ENCODE results near the gene CCL3.
A peak's percentile ranks its signal among the peaks of the same experiment; 100 is the strongest.
"Not testable (repeated sequence)": the region's sequence is repeated elsewhere in the genome, so short reads cannot be mapped to it uniquely, and the experiment has no call there.

Gene CCL3

GRCh38 chr17:36127199-36127893 lies 37.4 kb upstream of the CCL3 start:
- TF ChIP-seq CTCF (IDR thresholded peaks at IDR 0.05; ENCODE audit: low read depth, low read length) = no peak
- in situ Hi-C loops (cut with HindIII; ENCODE audit: low sequenced_read_pairs) = no loop called here
- H3K4me3 ChIP-seq (ENCODE audit: low read depth, low read length) = no peak overlapping the region
- no peak for DNase-seq (ENCODE audit: low read depth, low spot score)

- no peak for DNase-seq (ENCODE audit: low read depth, low spot score)
- no peak overlapping the region for H3K4me3 ChIP-seq (ENCODE audit: low read depth, low read length)
- no peak for TF ChIP-seq CTCF (IDR thresholded peaks at IDR 0.05; ENCODE audit: low read depth, low read length)
- in situ Hi-C loops (cut with HindIII; ENCODE audit: low sequenced_read_pairs) = no loop called here
These were observed 35.2 kb upstream of the CCL3 start for GRCh38 chr17:36124879-36125824.

- no peak for DNase-seq (ENCODE audit: low read depth, low spot score)
- TF ChIP-seq CTCF (IDR thresholded peaks at IDR 0.05; ENCODE audit: low read depth, low read length) = no peak
- in situ Hi-C loops (cut with HindIII; ENCODE audit: low sequenced_read_pairs) = no loop called here
- H3K4me3 ChIP-seq (ENCODE audit: low read depth, low read length) = no peak overlapping the region
These were observed 33.5 kb upstream of the CCL3 start for GRCh38 chr17:36123431-36123830.

- DNase-seq (ENCODE audit: low read depth, low spot score); H3K4me3 ChIP-seq (ENCODE audit: low read depth, low read length); in situ Hi-C loops (cut with HindIII; ENCODE audit: low sequenced_read_pairs): not testable (repeated sequence)
These were observed 31.2 kb upstream of the CCL3 start for GRCh38 chr17:36121099-36121498.

GRCh38 chr17:36120221-36120620 lies 30.3 kb upstream of the CCL3 start:
- in situ Hi-C loops (cut with HindIII; ENCODE audit: low sequenced_read_pairs) = no loop called here
- TF ChIP-seq CTCF (IDR thresholded peaks at IDR 0.05; ENCODE audit: low read depth, low read length) = no peak

GRCh38 chr17:36118477-36119353 lies 28.8 kb upstream of the CCL3 start:
- DNase-seq (ENCODE audit: low read depth, low spot score) = no peak
- no peak for TF ChIP-seq CTCF (IDR thresholded peaks at IDR 0.05; ENCODE audit: low read depth, low read length)
- H3K4me3 ChIP-seq (ENCODE audit: low read depth, low read length) = no peak overlapping the region
- in situ Hi-C loops (cut with HindIII; ENCODE audit: low sequenced_read_pairs) = no loop called here

More at GRCh38 chr17:36120221-36120620, 30.3 kb upstream of the CCL3 start:
- peak; percentile 67 for DNase-seq (ENCODE audit: low read depth, low spot score)
- no peak overlapping the region for H3K4me3 ChIP-seq (ENCODE audit: low read depth, low read length)
